GM12865 (cell line): ENCODE measurements around the gene HOXB9.

Experiments
- DNase-seq: peaks from one replicate; pipeline ENCODE4 v3.0.0; 2010; ENCODE audit warnings: low read depth
- H3K4me3 ChIP-seq: 2 replicates; pipeline ENCODE4 v1.5.1; 2011; ENCODE audit warnings: mild to moderate bottlenecking, low read depth, low read length, control low read depth
- CTCF ChIP-seq: IDR thresholded peaks from 2 replicates; pipeline ENCODE4 v1.5.1; 2011; ENCODE audit warnings: low read length, control low read depth, low read depth, inconsistent platforms; ENCODE audit not compliant: insufficient read depth; ENCODE audit errors: missing control alignments

Gene HOXB9

GRCh38 chr17:48597778-48598631, 28.2 kb downstream of the HOXB9 start:
- peak; percentile 34 for DNase-seq
- no peak for TF ChIP-seq CTCF
- H3K4me3 ChIP-seq, result no peak overlapping the region

- DNase-seq, result no peak
- no peak for TF ChIP-seq CTCF
- no peak overlapping the region for H3K4me3 ChIP-seq
Measured at GRCh38 chr17:48597528-48597777, 28.7 kb downstream of the HOXB9 start.

GRCh38 chr17:48596735-48597527, 29.2 kb downstream of the HOXB9 start:
- no peak for TF ChIP-seq CTCF
- no peak overlapping the region for H3K4me3 ChIP-seq
- no peak for DNase-seq

GRCh38 chr17:48596000-48596734, 30.0 kb downstream of the HOXB9 start:
- no peak for TF ChIP-seq CTCF
- H3K4me3 ChIP-seq, result no peak overlapping the region
- DNase-seq, result no peak

GRCh38 chr17:48595278-48595999, 30.7 kb downstream of the HOXB9 start:
- no peak for TF ChIP-seq CTCF
- H3K4me3 ChIP-seq, result no peak overlapping the region
- DNase-seq, result no peak

- TF ChIP-seq CTCF, result no peak
- H3K4me3 ChIP-seq, result no peak overlapping the region
- DNase-seq, result no peak
Measured at GRCh38 chr17:48594538-48595277, 31.4 kb downstream of the HOXB9 start.
